ENCODE results near the gene ARVCF. TPM values are rescaled to one million over a fixed set of nuclear protein-coding genes. Genes with fewer than 3 reads are reported as not detected.

ARVCF gene
- total and polyA plus RNA-seq, 2 experiments from 2014 or later: 1.1 to 4.0 TPM

DNA sequence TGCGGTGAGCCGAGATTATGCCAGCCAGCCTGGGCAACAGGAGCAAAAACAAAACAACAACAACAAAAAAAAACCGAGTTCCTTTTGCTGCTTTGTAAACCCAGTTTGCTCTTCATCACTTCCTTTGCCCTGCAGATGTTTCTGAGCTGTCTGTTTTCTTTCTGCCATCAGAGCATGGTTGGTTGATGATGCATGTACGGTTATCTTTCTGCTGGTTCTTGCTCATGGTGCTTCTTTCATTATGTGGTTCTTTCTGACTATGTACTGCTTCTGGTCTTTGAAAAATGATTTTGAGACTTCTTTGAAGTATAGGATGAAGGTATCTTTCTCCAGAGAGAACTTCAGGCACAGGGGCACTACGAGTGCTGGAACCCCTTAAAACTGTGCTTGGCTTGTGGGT, 17.5 kb upstream of the ARVCF start:
- 72 to 73% methylated on average over 5 of the region's 5 CpGs for WGBS, 2 experiments (ENCODE audit: low coverage in 1 of 2, low lambda C conversion rate in 2 of 2, missing lambda C conversion rate in 2 of 2)
- no peak overlapping the region for H3K9ac ChIP-seq
- peak; percentile 9 for DNase-seq
- H2AFZ ChIP-seq: no peak overlapping the region
- no peak overlapping the region for H3K4me3 ChIP-seq
- no peaks in the 10 kb centered on the region for H3K4me1 ChIP-seq (ENCODE audit: insufficient read depth)
- no peaks in the 10 kb centered on the region for H4K20me1 ChIP-seq (ENCODE audit: insufficient read depth)
- H3K4me2 ChIP-seq (ENCODE audit: unreplicated experiment): no peak overlapping the region
- H3K36me3 ChIP-seq (ENCODE audit: low read depth): no peaks in the 10 kb centered on the region
- H3K27me3 ChIP-seq (replicated peaks; ENCODE audit: insufficient read depth): no peaks in the 10 kb centered on the region
- no peaks in the 10 kb centered on the region for H3K9me3 ChIP-seq (ENCODE audit: low read depth)
- no peak overlapping the region for H3K27ac ChIP-seq
- H3K9me2 ChIP-seq (ENCODE audit: insufficient read depth): no peaks in the 10 kb centered on the region
- peaks cover 42% of the 10 kb centered on the region for H3K79me2 ChIP-seq (ENCODE audit: insufficient read depth)
- in situ Hi-C loops (cut with MboI): no loop called here
- no peaks in the 10 kb centered on the region for H3F3A ChIP-seq (ENCODE audit: insufficient read depth)
- TF ChIP-seq EZH2 (IDR thresholded peaks at IDR 0.05; ENCODE audit: insufficient read depth, poor library complexity, severe bottlenecking) (no peak), EZH2phosphoT487 (IDR thresholded peaks at IDR 0.05; ENCODE audit: insufficient read depth, low read depth) (no peak)

DNA sequence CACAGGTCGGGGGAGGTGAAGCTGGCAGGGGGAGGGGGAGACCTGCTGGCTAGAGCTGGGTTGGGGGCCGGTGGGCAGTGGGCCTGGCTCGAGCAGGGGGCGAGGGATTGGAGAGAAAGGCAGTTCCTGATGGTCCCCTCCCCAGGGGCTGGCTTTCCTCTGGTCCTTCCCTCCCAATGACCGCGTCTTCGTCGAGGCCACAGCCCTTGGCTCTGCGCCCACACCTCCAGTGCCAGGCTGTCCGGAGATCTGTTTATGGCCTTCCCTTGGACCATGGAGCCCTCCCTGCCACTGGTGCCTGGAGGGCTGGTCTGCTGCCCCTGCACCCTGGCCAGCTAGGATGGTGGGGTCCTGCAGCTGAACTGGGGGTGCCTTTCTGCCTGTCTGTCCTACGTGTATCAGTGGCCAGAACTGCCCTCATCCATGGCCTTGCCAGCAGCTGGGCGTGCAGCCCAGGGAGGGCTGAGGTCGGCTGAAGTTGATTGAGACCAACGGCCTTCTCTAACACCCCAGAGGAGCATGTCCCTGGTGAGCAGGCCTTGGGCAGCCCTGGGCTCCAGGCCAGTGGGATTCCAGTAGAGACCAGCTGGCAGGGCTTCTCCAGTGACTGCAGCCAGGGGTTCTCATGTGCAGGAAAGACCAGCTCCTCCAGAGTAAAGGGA, 16.6 kb upstream of the ARVCF start:
- no peak for DNase-seq
- no peak overlapping the region for H3K4me3 ChIP-seq
- no peak overlapping the region for H3K4me2 ChIP-seq (ENCODE audit: unreplicated experiment)
- no peak overlapping the region for H3K9ac ChIP-seq
- peaks cover 49% of the 10 kb centered on the region for H3K79me2 ChIP-seq (ENCODE audit: insufficient read depth)
- H4K20me1 ChIP-seq (ENCODE audit: insufficient read depth): no peaks in the 10 kb centered on the region
- H3K27ac ChIP-seq: no peak overlapping the region
- no peak overlapping the region for H2AFZ ChIP-seq
- WGBS, 2 experiments (ENCODE audit: low coverage in 1 of 2, low lambda C conversion rate in 2 of 2, missing lambda C conversion rate in 2 of 2): 66 to 75% methylated on average over 6 to 12 of the region's 14 CpGs
- no peaks in the 10 kb centered on the region for H3K27me3 ChIP-seq (replicated peaks; ENCODE audit: insufficient read depth)
- H3K9me3 ChIP-seq (ENCODE audit: low read depth): no peaks in the 10 kb centered on the region
- no peaks in the 10 kb centered on the region for H3K9me2 ChIP-seq (ENCODE audit: insufficient read depth)
- no peaks in the 10 kb centered on the region for H3F3A ChIP-seq (ENCODE audit: insufficient read depth)
- H3K4me1 ChIP-seq (ENCODE audit: insufficient read depth): no peaks in the 10 kb centered on the region
- TF ChIP-seq EZH2phosphoT487 (IDR thresholded peaks at IDR 0.05; ENCODE audit: insufficient read depth, low read depth): no peak
- no peak for TF ChIP-seq EZH2 (IDR thresholded peaks at IDR 0.05; ENCODE audit: insufficient read depth, poor library complexity, severe bottlenecking)
- H3K36me3 ChIP-seq (ENCODE audit: low read depth): no peaks in the 10 kb centered on the region
- in situ Hi-C loops (cut with MboI): no loop called here

DNA sequence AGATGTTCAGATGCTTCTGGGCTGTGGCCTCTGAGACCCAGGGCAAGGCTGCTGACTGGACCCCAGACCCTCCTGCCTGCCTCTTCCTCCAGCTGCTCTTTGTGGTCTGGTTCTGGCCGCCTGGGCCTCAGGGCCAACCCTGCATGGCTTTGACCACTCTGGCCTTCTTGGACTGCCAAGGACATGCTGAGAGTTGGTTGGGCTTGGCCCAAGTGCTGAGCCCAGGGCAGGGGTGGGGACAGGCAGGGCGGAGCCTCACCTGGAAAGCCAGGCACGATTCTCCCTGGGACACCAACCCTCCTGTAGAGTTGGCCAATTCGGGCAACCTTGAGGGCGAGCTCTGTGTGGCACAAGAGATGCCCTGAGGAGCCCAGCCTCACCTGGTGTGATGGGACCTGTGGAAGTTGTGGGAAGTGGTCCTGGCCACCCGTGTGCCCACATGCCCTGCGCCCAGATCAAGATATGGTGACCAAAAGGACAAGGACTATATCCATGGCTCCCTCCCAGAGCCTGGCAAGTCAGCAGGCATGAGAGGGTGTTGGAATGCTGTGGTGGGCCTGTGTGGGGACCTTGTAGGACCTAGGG, 15.9 kb upstream of the ARVCF start:
- Histone ChIP-seq H3K9me2 (ENCODE audit: insufficient read depth) (no peaks in the 10 kb centered on the region), H3K4me1 (ENCODE audit: insufficient read depth) (no peaks in the 10 kb centered on the region), H3K4me2 (ENCODE audit: unreplicated experiment) (no peak overlapping the region), H2AFZ (no peak overlapping the region), H3K27me3 (replicated peaks; ENCODE audit: insufficient read depth) (no peaks in the 10 kb centered on the region), H3K9ac (no peak overlapping the region), H3K79me2 (ENCODE audit: insufficient read depth) (peaks cover 52% of the 10 kb centered on the region), H3K27ac (no peak overlapping the region), H4K20me1 (ENCODE audit: insufficient read depth) (no peaks in the 10 kb centered on the region), H3K9me3 (ENCODE audit: low read depth) (no peaks in the 10 kb centered on the region), H3F3A (ENCODE audit: insufficient read depth) (no peaks in the 10 kb centered on the region), H3K4me3 (no peak overlapping the region), H3K36me3 (ENCODE audit: low read depth) (no peaks in the 10 kb centered on the region)
- 98 to 99% methylated on average over 7 of the region's 7 CpGs for WGBS, 2 experiments (ENCODE audit: low coverage in 1 of 2, low lambda C conversion rate in 2 of 2, missing lambda C conversion rate in 2 of 2)
- TF ChIP-seq EZH2phosphoT487 (IDR thresholded peaks at IDR 0.05; ENCODE audit: insufficient read depth, low read depth) (no peak), EZH2 (IDR thresholded peaks at IDR 0.05; ENCODE audit: insufficient read depth, poor library complexity, severe bottlenecking) (no peak)
- DNase-seq: no peak
- in situ Hi-C loops (cut with MboI): no loop called here

GRCh38 chr22:20031732-20032406, 15.2 kb upstream of the ARVCF start:
- no peak for DNase-seq
- H4K20me1 ChIP-seq (ENCODE audit: insufficient read depth): no peaks in the 10 kb centered on the region
- H3K4me1 ChIP-seq (ENCODE audit: insufficient read depth): no peaks in the 10 kb centered on the region
- no peak overlapping the region for H3K4me3 ChIP-seq
- peaks cover 58% of the 10 kb centered on the region for H3K79me2 ChIP-seq (ENCODE audit: insufficient read depth)
- TF ChIP-seq EZH2phosphoT487 (IDR thresholded peaks at IDR 0.05; ENCODE audit: insufficient read depth, low read depth) (no peak), EZH2 (IDR thresholded peaks at IDR 0.05; ENCODE audit: insufficient read depth, poor library complexity, severe bottlenecking) (no peak)
- H3K9me3 ChIP-seq (ENCODE audit: low read depth): no peaks in the 10 kb centered on the region
- in situ Hi-C loops (cut with MboI): no loop called here
- H3K36me3 ChIP-seq (ENCODE audit: low read depth): no peaks in the 10 kb centered on the region
- 94 to 95% methylated on average over 16 of the region's 16 CpGs for WGBS, 2 experiments (ENCODE audit: low coverage in 1 of 2, low lambda C conversion rate in 2 of 2, missing lambda C conversion rate in 2 of 2)
- H3K9me2 ChIP-seq (ENCODE audit: insufficient read depth): no peaks in the 10 kb centered on the region
- H3K27ac ChIP-seq: no peak overlapping the region
- no peaks in the 10 kb centered on the region for H3F3A ChIP-seq (ENCODE audit: insufficient read depth)
- H3K9ac ChIP-seq: no peak overlapping the region
- no peak overlapping the region for H3K4me2 ChIP-seq (ENCODE audit: unreplicated experiment)
- H3K27me3 ChIP-seq (replicated peaks; ENCODE audit: insufficient read depth): no peaks in the 10 kb centered on the region
- no peak overlapping the region for H2AFZ ChIP-seq
